Erythroblast (primary cell): Measurements from ENCODE around the gene CSTF2T.

Experiments
- GATA1 ChIP-seq: IDR thresholded peaks from 2 replicates; pipeline ENCODE4 v1.6.1; 2011; ENCODE audit warnings: low read depth, mild to moderate bottlenecking, control low read depth, low read length, moderate library complexity
- POLR2A ChIP-seq: IDR thresholded peaks from 2 replicates; pipeline ENCODE4 v1.6.1; 2011; ENCODE audit warnings: mild to moderate bottlenecking, low read length

- no peak for TF ChIP-seq POLR2A
- TF ChIP-seq GATA1 = no peak
These were observed 19.5 kb upstream of the CSTF2T start for GRCh38 chr10:51718804-51719291.
